ENCODE measurements around the gene ARL16. TPM values are rescaled to one million over a fixed set of nuclear protein-coding genes. Genes with fewer than 3 reads are reported as not detected.

ARL16 gene
- total RNA-seq, 1 donor from 2014 or later: 38.6 TPM

GRCh38 chr17:81652906-81653771 is 30.5 kb downstream of the ARL16 start:
- peak overlapping the region; percentile 41 for H2AFZ ChIP-seq (ENCODE audit: low read depth, low read length)
- no peak for FAIRE-seq

GRCh38 chr17:81651692-81652091 is 31.9 kb downstream of the ARL16 start:
- DNase-seq (ENCODE audit: low read depth): peak; percentile 75
- FAIRE-seq: no peak

More at GRCh38 chr17:81652906-81653771, 30.5 kb downstream of the ARL16 start:
- Histone ChIP-seq H3K79me2 (ENCODE audit: insufficient read depth, low read length) (no peaks in the 10 kb centered on the region), H3K4me2 (ENCODE audit: low read length) (peak overlapping the region; percentile 13), H3K9me3 (ENCODE audit: insufficient read depth, low read depth, low read length) (peaks cover 7% of the 10 kb centered on the region), H4K20me1 (ENCODE audit: insufficient read depth, low read length) (no peaks in the 10 kb centered on the region), H3K27ac (ENCODE audit: low read depth, low read length) (no peak overlapping the region), H3K36me3 (ENCODE audit: insufficient read depth, low read length) (no peaks in the 10 kb centered on the region), H3K9ac (ENCODE audit: low read length) (no peak overlapping the region), H3K4me1 (ENCODE audit: insufficient read depth, low read length) (peaks cover 8% of the 10 kb centered on the region), H3K27me3 (ENCODE audit: insufficient read depth, low read length) (peaks cover 9% of the 10 kb centered on the region), H3K4me3 (ENCODE audit: insufficient read depth, low read depth, low read length) (no peak overlapping the region)
- no peaks in the 10 kb centered on the region for H3K36me3 Mint-ChIP-seq (ENCODE audit: low read depth, unreplicated experiment)
- peaks cover 5% of the 10 kb centered on the region for H3K27me3 Mint-ChIP-seq (ENCODE audit: low read depth, unreplicated experiment)
- H3K4me1 Mint-ChIP-seq (ENCODE audit: low read depth, unreplicated experiment): no peaks in the 10 kb centered on the region
- no peak for TF ChIP-seq CTCF (IDR thresholded peaks at IDR 0.05; ENCODE audit: insufficient read depth, low read depth, low read length)
- no peak for TF ChIP-seq EZH2 (IDR thresholded peaks at IDR 0.05; ENCODE audit: insufficient read depth, low read length)
- H3K9me3 Mint-ChIP-seq (ENCODE audit: unreplicated experiment): no peaks in the 10 kb centered on the region
- DNase-seq (ENCODE audit: low read depth): no peak
- no peak overlapping the region for H3K27ac Mint-ChIP-seq (ENCODE audit: unreplicated experiment)
- no peak overlapping the region for H3K4me3 Mint-ChIP-seq (ENCODE audit: unreplicated experiment)

More at GRCh38 chr17:81651692-81652091, 31.9 kb downstream of the ARL16 start:
- Histone ChIP-seq H3K27ac (ENCODE audit: low read depth, low read length) (no peak overlapping the region), H3K4me1 (ENCODE audit: insufficient read depth, low read length) (peaks cover 8% of the 10 kb centered on the region), H3K4me2 (ENCODE audit: low read length) (peak overlapping the region; percentile 50), H4K20me1 (ENCODE audit: insufficient read depth, low read length) (no peaks in the 10 kb centered on the region), H3K36me3 (ENCODE audit: insufficient read depth, low read length) (no peaks in the 10 kb centered on the region), H3K4me3 (ENCODE audit: insufficient read depth, low read depth, low read length) (no peak overlapping the region), H3K27me3 (ENCODE audit: insufficient read depth, low read length) (peaks cover 20% of the 10 kb centered on the region), H3K79me2 (ENCODE audit: insufficient read depth, low read length) (no peaks in the 10 kb centered on the region), H2AFZ (ENCODE audit: low read depth, low read length) (no peak overlapping the region), H3K9me3 (ENCODE audit: insufficient read depth, low read depth, low read length) (peaks cover 7% of the 10 kb centered on the region), H3K9ac (ENCODE audit: low read length) (no peak overlapping the region)
- Mint-ChIP-seq H3K27me3 (ENCODE audit: low read depth, unreplicated experiment) (peaks cover 17% of the 10 kb centered on the region), H3K27ac (ENCODE audit: unreplicated experiment) (no peak overlapping the region), H3K4me3 (ENCODE audit: unreplicated experiment) (no peak overlapping the region), H3K4me1 (ENCODE audit: low read depth, unreplicated experiment) (no peaks in the 10 kb centered on the region), H3K9me3 (ENCODE audit: unreplicated experiment) (peaks cover 4% of the 10 kb centered on the region), H3K36me3 (ENCODE audit: low read depth, unreplicated experiment) (peaks cover 2% of the 10 kb centered on the region)
- no peak for TF ChIP-seq EZH2 (IDR thresholded peaks at IDR 0.05; ENCODE audit: insufficient read depth, low read length)
- TF ChIP-seq CTCF (IDR thresholded peaks at IDR 0.05; ENCODE audit: insufficient read depth, low read depth, low read length): no peak

Measured in astrocyte (in vitro differentiated cells and primary cell).